Endothelial cell (in vitro differentiated cells): ENCODE measurements around the gene ZFP90. TPM values are rescaled to one million over a fixed set of nuclear protein-coding genes. Genes with fewer than 3 reads are reported as not detected.

ENCODE experiments used
- DNase-seq: peaks from one replicate; pipeline ENCODE4 v3.0.0; 2021; ENCODE audit warnings: low spot score
- H3K27ac Mint-ChIP-seq: one replicate; pipeline ENCODE4 v1.8.0; 2021; ENCODE audit warnings: mixed read lengths, inconsistent platforms; ENCODE audit not compliant: unreplicated experiment
- H3K27me3 Mint-ChIP-seq: one replicate; pipeline ENCODE4 v1.8.0; 2021; ENCODE audit warnings: mild to moderate bottlenecking, moderate library complexity, mixed read lengths, inconsistent platforms; ENCODE audit not compliant: unreplicated experiment
- H3K36me3 Mint-ChIP-seq: one replicate; pipeline ENCODE4 v1.8.0; 2021; ENCODE audit warnings: mild to moderate bottlenecking, low read depth, mixed read lengths, inconsistent platforms; ENCODE audit not compliant: unreplicated experiment
- H3K4me1 Mint-ChIP-seq: one replicate; pipeline ENCODE4 v1.8.0; 2021; ENCODE audit warnings: mild to moderate bottlenecking, mixed read lengths, inconsistent platforms; ENCODE audit not compliant: unreplicated experiment
- H3K4me3 Mint-ChIP-seq: one replicate; pipeline ENCODE4 v1.8.0; 2021; ENCODE audit warnings: mild to moderate bottlenecking, mixed read lengths, inconsistent platforms; ENCODE audit not compliant: unreplicated experiment
- H3K9me3 Mint-ChIP-seq: one replicate; pipeline ENCODE4 v1.8.0; 2021; ENCODE audit warnings: mixed read lengths, inconsistent platforms; ENCODE audit not compliant: unreplicated experiment
- total RNA-seq: library from RNA; stranded (reverse); fragmentation: NEBNext Ultra II Directional; extraction: Animal tissue kit (Norgen Biotek cat#: 25700); gene quantifications from one replicate; pipeline ENCODE4 v1.2.1, GENCODE V29; 2021; ENCODE audit not compliant: unreplicated experiment
- TF ChIP-seq, protein P1 (sequence below): fragments of 200-600 bp; sonication (generic); IDR thresholded peaks from one replicate; pipeline ENCODE4 v1.5.0; 2021; ENCODE audit warnings: antibody characterized with exemption; ENCODE audit not compliant: unreplicated experiment

The ZFP90 gene
- total RNA-seq, 1 donor from 2014 or later, result 35.6 TPM

DNA sequence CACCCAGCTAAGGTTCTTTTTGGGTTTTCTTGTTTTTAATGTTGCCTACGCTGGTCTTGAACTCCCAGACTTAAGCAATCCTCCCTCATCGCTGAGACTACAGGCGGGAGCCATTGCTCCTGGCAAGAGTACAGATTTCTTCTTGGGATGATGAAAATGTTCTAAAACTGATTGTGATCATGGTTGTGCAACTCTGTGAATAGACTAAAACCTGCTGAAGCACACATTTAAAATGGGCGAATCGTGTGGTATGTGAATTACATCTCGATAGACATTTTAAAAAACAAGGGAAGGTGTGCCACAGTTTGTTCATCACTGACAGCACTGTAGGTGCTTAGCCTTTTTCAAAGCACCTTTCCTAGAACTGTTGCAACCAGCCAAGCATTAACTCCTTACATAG lies 57.2 kb downstream of the ZFP90 start:
- H3K4me3 Mint-ChIP-seq, result no peak overlapping the region
- no peaks in the 10 kb centered on the region for H3K9me3 Mint-ChIP-seq
- H3K4me1 Mint-ChIP-seq, result peaks cover 6% of the 10 kb centered on the region

GRCh38 chr16:68599586-68599985 lies 60.5 kb downstream of the ZFP90 start:
- peaks cover 6% of the 10 kb centered on the region for H3K4me1 Mint-ChIP-seq
- no peaks in the 10 kb centered on the region for H3K9me3 Mint-ChIP-seq
- TF ChIP-seq, protein P1, sequence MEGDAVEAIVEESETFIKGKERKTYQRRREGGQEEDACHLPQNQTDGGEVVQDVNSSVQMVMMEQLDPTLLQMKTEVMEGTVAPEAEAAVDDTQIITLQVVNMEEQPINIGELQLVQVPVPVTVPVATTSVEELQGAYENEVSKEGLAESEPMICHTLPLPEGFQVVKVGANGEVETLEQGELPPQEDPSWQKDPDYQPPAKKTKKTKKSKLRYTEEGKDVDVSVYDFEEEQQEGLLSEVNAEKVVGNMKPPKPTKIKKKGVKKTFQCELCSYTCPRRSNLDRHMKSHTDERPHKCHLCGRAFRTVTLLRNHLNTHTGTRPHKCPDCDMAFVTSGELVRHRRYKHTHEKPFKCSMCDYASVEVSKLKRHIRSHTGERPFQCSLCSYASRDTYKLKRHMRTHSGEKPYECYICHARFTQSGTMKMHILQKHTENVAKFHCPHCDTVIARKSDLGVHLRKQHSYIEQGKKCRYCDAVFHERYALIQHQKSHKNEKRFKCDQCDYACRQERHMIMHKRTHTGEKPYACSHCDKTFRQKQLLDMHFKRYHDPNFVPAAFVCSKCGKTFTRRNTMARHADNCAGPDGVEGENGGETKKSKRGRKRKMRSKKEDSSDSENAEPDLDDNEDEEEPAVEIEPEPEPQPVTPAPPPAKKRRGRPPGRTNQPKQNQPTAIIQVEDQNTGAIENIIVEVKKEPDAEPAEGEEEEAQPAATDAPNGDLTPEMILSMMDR, result no peak
- no peaks in the 10 kb centered on the region for H3K36me3 Mint-ChIP-seq
- no peak overlapping the region for H3K4me3 Mint-ChIP-seq
- no peaks in the 10 kb centered on the region for H3K27me3 Mint-ChIP-seq
- DNase-seq, result no peak
- H3K27ac Mint-ChIP-seq, result no peak overlapping the region

More for the DNA sequence above, 57.2 kb downstream of the ZFP90 start:
- no peaks in the 10 kb centered on the region for H3K27me3 Mint-ChIP-seq
- H3K36me3 Mint-ChIP-seq, result no peaks in the 10 kb centered on the region
- TF ChIP-seq, protein P1, result no peak
- H3K27ac Mint-ChIP-seq, result no peak overlapping the region
- no peak for DNase-seq

DNA sequence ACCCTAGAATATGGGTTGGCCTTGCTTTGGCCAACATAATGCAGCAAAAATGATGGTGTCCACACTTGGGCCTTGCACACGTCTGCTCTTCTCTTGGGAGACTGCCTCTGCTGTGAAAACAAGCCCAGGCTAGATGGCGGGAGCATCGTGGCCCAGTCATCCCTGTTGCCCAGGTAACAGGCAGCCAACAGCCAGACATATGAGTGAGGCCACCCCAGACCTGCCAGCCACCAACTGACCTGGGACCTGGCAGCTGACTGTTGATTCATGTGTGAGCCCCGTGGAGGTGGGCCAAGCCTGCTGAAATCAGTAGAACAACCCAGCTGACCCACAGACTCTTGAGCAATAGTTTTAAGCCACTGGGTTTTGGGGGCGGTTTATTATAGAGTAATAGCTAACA lies 66.7 kb downstream of the ZFP90 start:
- Mint-ChIP-seq H3K27me3 (peaks cover 2% of the 10 kb centered on the region), H3K36me3 (no peaks in the 10 kb centered on the region), H3K27ac (no peak overlapping the region), H3K9me3 (no peaks in the 10 kb centered on the region), H3K4me1 (no peaks in the 10 kb centered on the region), H3K4me3 (no peak overlapping the region)
- TF ChIP-seq, protein P1, result no peak
- DNase-seq, result no peak

DNA sequence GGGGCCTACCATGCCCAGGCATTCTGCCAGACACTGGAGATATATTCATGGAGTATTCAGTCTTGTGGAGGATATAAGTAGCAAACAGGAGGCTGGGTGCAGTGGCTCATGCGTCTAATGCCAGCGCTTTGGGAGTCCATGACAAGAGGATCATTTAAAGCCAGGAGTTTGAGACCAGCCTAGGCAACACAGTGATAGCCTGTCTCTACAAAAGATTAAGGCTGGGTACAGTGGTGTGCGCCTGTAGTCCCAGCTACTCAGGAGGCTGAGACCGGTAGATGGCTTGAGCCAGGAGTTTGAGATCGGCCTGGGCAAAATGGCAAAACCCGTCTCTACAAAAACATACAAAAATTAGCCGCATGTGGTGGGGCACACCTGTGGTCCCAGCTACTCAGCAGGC lies 68.4 kb downstream of the ZFP90 start:
- Mint-ChIP-seq H3K4me1 (no peaks in the 10 kb centered on the region), H3K4me3 (no peak overlapping the region), H3K27me3 (peaks cover 3% of the 10 kb centered on the region), H3K27ac (no peak overlapping the region), H3K36me3 (no peaks in the 10 kb centered on the region), H3K9me3 (no peaks in the 10 kb centered on the region)
- TF ChIP-seq, protein P1, result no peak
- no peak for DNase-seq

DNA sequence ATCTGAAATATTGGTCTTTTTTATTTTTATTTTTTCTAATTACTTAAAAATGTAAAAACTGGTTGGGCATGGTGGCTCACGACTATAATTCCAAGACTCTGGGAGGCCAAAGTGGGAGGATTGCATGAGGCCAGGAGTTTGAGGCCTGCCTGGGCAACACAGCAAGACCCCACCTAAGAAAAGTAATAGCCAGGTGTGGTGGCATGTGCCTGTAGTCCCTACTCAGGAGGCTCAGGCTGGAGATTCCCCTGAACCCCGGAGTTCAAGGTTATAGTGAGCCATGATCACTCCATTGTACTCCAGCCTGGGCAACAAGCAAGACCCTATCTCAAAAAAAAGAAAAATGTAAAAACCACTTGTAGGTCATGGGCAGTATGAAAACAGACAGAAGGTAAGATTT lies 69.2 kb downstream of the ZFP90 start:
- Mint-ChIP-seq H3K4me3 (no peak overlapping the region), H3K4me1 (no peaks in the 10 kb centered on the region), H3K27ac (no peak overlapping the region), H3K9me3 (no peaks in the 10 kb centered on the region), H3K36me3 (no peaks in the 10 kb centered on the region), H3K27me3 (peaks cover 3% of the 10 kb centered on the region)
- TF ChIP-seq, protein P1, result no peak
- no peak for DNase-seq
